NCI-H2227 (cell line): Measurements from ENCODE around the gene DYNLT3.

Source experiments
- DNase-seq: peaks from one replicate; lab custom pipeline; 2025; ENCODE audit not compliant: unreplicated experiment; lab: John Stamatoyannopoulos, UW

The DYNLT3 gene

GRCh38 chrX:37846934-37847732, at the start of gene DYNLT3:
Gene DYNLT3, minus strand, starts transcription at chrX:37847571. Its CDS starts 61 bp downstream, at chrX:37847510.
- DNase-seq = peak; percentile 97

GRCh38 chrX:37896511-37896890, 49.1 kb upstream of the DYNLT3 start:
- DNase-seq = peak; percentile 17

GRCh38 chrX:37895795-37896510, 48.6 kb upstream of the DYNLT3 start:
- no peak for DNase-seq

GRCh38 chrX:37894725-37895124, 47.4 kb upstream of the DYNLT3 start:
- DNase-seq = peak; percentile 11

GRCh38 chrX:37888010-37888409, 40.6 kb upstream of the DYNLT3 start:
- no peak for DNase-seq

- DNase-seq = no peak
Observed at GRCh38 chrX:37887347-37887746, 40.0 kb upstream of the DYNLT3 start.

- DNase-seq = no peak
Observed at GRCh38 chrX:37883196-37883595, 35.8 kb upstream of the DYNLT3 start.

- no peak for DNase-seq
Observed at GRCh38 chrX:37879692-37880091, 32.3 kb upstream of the DYNLT3 start.

- DNase-seq = no peak
Observed at GRCh38 chrX:37876716-37877115, 29.3 kb upstream of the DYNLT3 start.

- DNase-seq = no peak
Observed at GRCh38 chrX:37875675-37876074, 28.3 kb upstream of the DYNLT3 start.

GRCh38 chrX:37873220-37873619, 25.8 kb upstream of the DYNLT3 start:
- DNase-seq = no peak

GRCh38 chrX:37872303-37872655, 24.9 kb upstream of the DYNLT3 start:
- no peak for DNase-seq

GRCh38 chrX:37871626-37872302, 24.4 kb upstream of the DYNLT3 start:
- no peak for DNase-seq

- DNase-seq = no peak
Observed at GRCh38 chrX:37867536-37868153, 20.3 kb upstream of the DYNLT3 start.

GRCh38 chrX:37863728-37864127, 16.4 kb upstream of the DYNLT3 start:
- DNase-seq = no peak

GRCh38 chrX:37862851-37863250, 15.5 kb upstream of the DYNLT3 start:
- DNase-seq = no peak

- no peak for DNase-seq
Observed at GRCh38 chrX:37860721-37861120, 13.3 kb upstream of the DYNLT3 start.

GRCh38 chrX:37854748-37855147, 7.4 kb upstream of the DYNLT3 start:
- DNase-seq = no peak

- DNase-seq = peak; percentile 7
Observed at GRCh38 chrX:37854148-37854547, 6.8 kb upstream of the DYNLT3 start.

- DNase-seq = no peak
Observed at GRCh38 chrX:37847733-37848197, 394 bp upstream of the DYNLT3 start.

- no peak for DNase-seq
Observed at GRCh38 chrX:37846558-37846933, 825 bp downstream of the DYNLT3 start.
